CD4-positive, alpha-beta T cell treated with Interleukin-6 at 100 ng/mL for 8 hours (primary cell): ENCODE data around the gene UCK1.

ENCODE experiments used
- DNase-seq: peaks from one replicate; pipeline ENCODE4 v3.0.0-alpha.2; 2020; ENCODE audit warnings: mixed read lengths, low spot score

Gene UCK1

GRCh38 chr9:131476777-131477345 is 54.2 kb downstream of the UCK1 start:
- DNase-seq = no peak

- no peak for DNase-seq
Measured at GRCh38 chr9:131475956-131476776, 54.9 kb downstream of the UCK1 start.

GRCh38 chr9:131475111-131475955 is 55.7 kb downstream of the UCK1 start:
- DNase-seq = no peak

DNA sequence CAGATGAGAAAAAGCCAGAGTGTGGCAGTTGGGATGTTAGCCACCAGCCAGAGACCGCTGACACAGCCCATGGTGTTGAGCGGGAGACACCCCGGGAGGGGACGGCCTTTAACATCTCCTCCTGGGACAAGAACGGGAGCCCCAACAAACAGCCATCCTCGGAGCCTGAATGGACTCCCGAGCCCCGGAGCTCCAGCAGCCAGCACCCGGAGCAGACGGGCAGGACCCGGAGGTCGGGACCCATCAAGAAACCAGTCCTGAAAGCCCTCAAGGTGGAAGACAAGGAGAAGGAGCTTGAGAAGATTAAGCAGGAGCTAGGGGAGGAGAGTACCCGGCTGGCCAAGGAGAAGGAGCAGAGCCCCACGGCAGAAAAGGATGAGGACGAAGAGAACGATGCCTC is 56.4 kb downstream of the UCK1 start:
- DNase-seq = no peak

DNA sequence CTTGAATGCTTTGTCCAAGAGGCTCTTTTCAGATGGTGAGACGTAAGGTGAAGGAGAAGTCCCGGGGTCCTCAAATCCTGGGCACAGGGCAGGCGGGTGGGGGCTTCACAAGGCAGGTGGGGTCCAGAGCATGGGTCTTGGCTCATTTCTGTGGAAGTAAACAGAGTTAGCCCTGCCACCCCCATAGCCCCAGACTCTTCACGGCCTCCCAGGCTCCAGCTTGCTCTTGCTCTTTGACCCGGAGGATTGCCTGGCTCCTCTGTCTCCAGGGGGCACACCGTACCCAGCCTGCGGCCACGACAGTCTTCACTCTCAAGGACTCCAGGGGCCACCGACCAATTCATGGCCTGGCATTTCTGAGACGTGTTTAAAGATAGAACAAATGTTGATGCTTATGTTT is 57.2 kb downstream of the UCK1 start:
- no peak for DNase-seq
